Testis (tissue), 2 donors: ENCODE measurements around the gene PTPRK.

Source experiments
- CTCF ChIP-seq, 3 experiments: fragments of 450-650 bp in 2 of 3; fragments of 200-600 bp in 1 of 3; sonication (generic) in 1 of 3; IDR thresholded peaks; one replicate each; pipeline ENCODE4 v1.5.1; 2016 to 2019; ENCODE audit warnings: antibody characterized with exemption in 3 of 3, mild to moderate bottlenecking in 2 of 3, moderate library complexity in 1 of 3
- POLR2A ChIP-seq: fragments of 450-650 bp; IDR thresholded peaks from one replicate; pipeline ENCODE4 v1.6.1; 2017; ENCODE audit warnings: antibody characterized with exemption, mild to moderate bottlenecking, moderate library complexity

GRCh38 chr6:128156321-128157111 is 363.9 kb downstream of the PTPRK start:
- TF ChIP-seq POLR2A (no peak), CTCF (IDR thresholded peaks at IDR 0.05) (no peak)
